Measurements from ENCODE around the gene C1QTNF2.

DNA sequence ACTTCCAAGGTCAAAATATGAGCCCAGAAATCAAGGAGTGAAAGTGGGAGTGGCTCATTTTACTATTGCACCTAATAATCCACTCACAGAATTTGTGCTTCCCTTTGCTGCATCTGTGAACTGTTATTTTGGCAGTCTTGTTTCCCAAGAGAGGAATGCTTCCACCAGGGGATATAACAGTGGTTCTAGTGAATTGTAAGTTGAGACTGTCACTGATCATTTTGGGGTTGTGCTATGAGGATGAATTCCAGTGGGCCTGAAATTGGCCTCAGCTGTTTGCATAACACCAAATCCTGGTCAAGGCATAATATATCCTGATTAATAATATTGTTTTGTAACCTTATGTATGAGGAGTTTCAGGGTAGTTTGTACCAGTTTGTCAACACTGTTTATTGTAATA, 15.1 kb upstream of the C1QTNF2 start:
- TF ChIP-seq, protein P1, sequence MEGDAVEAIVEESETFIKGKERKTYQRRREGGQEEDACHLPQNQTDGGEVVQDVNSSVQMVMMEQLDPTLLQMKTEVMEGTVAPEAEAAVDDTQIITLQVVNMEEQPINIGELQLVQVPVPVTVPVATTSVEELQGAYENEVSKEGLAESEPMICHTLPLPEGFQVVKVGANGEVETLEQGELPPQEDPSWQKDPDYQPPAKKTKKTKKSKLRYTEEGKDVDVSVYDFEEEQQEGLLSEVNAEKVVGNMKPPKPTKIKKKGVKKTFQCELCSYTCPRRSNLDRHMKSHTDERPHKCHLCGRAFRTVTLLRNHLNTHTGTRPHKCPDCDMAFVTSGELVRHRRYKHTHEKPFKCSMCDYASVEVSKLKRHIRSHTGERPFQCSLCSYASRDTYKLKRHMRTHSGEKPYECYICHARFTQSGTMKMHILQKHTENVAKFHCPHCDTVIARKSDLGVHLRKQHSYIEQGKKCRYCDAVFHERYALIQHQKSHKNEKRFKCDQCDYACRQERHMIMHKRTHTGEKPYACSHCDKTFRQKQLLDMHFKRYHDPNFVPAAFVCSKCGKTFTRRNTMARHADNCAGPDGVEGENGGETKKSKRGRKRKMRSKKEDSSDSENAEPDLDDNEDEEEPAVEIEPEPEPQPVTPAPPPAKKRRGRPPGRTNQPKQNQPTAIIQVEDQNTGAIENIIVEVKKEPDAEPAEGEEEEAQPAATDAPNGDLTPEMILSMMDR (IDR thresholded peaks at IDR 0.05; ENCODE audit: insufficient read depth, low read length) = no peak
- no peak for TF ChIP-seq POLR2AphosphoS5 (IDR thresholded peaks at IDR 0.05; ENCODE audit: low read depth)
- TF ChIP-seq GABPA (IDR thresholded peaks at IDR 0.05; ENCODE audit: low read depth) = no peak
- TF ChIP-seq, protein P2, sequence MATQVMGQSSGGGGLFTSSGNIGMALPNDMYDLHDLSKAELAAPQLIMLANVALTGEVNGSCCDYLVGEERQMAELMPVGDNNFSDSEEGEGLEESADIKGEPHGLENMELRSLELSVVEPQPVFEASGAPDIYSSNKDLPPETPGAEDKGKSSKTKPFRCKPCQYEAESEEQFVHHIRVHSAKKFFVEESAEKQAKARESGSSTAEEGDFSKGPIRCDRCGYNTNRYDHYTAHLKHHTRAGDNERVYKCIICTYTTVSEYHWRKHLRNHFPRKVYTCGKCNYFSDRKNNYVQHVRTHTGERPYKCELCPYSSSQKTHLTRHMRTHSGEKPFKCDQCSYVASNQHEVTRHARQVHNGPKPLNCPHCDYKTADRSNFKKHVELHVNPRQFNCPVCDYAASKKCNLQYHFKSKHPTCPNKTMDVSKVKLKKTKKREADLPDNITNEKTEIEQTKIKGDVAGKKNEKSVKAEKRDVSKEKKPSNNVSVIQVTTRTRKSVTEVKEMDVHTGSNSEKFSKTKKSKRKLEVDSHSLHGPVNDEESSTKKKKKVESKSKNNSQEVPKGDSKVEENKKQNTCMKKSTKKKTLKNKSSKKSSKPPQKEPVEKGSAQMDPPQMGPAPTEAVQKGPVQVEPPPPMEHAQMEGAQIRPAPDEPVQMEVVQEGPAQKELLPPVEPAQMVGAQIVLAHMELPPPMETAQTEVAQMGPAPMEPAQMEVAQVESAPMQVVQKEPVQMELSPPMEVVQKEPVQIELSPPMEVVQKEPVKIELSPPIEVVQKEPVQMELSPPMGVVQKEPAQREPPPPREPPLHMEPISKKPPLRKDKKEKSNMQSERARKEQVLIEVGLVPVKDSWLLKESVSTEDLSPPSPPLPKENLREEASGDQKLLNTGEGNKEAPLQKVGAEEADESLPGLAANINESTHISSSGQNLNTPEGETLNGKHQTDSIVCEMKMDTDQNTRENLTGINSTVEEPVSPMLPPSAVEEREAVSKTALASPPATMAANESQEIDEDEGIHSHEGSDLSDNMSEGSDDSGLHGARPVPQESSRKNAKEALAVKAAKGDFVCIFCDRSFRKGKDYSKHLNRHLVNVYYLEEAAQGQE (IDR thresholded peaks at IDR 0.05; ENCODE audit: insufficient replicate concordance, low read depth) = no peak
